Iris pigment epithelial cell (primary cell): Measurements from ENCODE around the gene VPS13A.
"Not testable (repeated sequence)": the region's sequence is repeated elsewhere in the genome, so short reads cannot be mapped to it uniquely, and the experiment has no call there.

Experiments
- DNase-seq: peaks from one replicate; pipeline ENCODE4 v3.0.0-alpha.2; 2011; ENCODE audit warnings: low read depth

Gene VPS13A

GRCh38 chr9:77424993-77425392 is 247.7 kb downstream of the VPS13A start:
- peak; percentile 49 for DNase-seq

GRCh38 chr9:77426712-77427111 is 249.4 kb downstream of the VPS13A start:
- no peak for DNase-seq

DNA sequence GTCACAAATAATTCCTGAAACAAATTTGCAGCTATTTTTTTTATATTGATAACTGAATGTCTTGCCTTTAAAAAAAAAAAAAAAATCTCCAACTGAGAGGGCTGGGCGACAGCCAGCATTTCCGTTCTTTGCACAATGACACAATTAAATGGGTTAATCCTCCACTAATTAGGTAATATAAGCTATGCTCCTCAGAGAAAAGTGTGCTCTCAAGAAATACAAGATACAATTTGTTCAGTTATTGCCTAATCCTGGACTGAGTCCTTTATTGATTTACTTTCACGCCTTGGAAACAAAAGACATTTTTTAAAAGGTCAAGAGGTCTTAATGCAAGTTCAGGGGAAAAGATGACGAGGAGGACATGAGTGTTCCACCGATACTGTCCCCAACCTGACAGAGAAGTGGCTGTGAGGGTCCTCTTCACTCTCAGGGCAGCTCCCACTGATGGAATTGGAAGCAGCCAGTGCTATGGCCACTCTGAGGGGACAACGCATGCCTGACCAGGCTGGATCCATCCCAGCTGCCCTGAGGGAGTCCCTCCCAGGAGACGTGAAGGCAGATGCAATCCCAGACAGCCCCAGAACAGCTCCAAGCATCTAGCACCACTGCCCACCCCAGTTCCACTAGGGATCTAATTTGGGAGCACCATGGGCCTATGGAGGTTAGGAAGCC is 250.1 kb downstream of the VPS13A start:
- DNase-seq = no peak

DNA sequence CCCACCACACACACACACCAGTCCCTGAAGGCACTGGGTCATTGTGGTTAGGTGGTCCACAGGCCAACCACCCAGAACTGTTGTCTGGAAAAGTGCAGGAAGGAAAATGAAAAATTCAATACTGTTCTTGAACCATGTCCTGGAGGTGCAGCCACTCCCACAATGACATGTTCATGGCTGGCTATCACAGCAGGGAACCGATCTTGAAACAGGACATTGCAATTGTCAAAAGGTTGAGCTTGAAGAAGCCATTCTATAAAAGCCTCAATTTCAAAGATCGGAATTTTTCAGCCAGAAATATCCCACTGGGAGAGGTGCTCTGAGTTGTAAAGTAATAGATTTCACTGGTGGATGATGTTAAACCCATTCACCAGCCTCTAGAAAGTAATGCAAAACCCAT is 252.6 kb downstream of the VPS13A start:
- no peak for DNase-seq

DNA sequence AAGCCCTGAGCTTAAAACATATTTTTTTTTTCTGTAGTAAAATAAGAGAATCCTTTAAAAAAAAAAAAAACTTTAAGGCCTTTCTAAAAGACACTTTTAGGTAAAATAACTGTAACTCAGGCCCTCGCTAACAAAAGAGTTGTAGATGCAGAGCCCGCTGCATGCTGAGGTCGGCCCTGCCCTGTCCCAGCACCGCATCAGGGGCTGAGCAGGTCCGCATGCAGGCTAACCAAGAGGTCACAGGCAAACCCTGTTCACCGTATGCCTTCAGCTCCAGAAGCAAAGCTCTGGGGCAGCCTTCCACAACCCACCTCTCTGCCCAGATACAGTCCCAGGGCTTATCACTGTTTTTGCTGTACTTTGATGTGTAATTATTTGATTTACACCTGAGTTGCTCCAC is 254.7 kb downstream of the VPS13A start:
- no peak for DNase-seq

DNA sequence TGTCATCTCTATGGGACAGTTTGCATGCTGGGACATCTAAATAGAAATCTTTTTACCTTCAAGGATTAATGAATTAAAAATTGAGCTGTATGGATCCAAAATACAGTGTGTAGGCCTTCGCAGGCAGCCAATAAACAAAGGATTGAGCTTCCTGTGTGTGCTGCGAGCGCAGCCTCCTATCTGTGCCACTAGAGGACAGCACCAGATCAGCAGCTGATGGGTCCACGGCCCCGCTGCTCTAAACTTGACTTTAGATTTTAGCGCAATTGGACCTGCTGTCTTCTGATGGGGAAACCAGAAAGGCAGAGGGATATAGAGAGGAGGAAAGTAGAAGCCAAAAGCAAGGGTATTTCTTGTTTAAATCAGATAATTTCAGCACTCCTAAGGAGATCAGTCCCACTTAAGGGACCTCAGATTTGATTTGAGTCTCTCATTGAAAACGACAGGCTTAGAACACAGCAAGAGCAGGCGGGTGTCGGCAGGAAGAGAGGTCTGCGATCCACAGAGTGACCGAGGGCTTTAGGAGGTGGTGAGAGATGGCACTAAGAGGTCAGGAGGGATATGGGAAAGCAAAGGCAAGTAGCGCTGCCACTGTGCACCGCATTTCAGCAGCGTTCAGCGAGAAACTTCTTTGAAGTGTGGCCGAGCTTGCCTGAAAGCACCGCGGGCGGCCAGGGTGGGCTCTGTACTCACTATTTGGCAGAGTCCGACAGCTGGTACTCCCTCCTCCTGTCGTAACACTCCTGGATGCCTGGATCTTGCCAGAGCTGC is 256.5 kb downstream of the VPS13A start:
- DNase-seq = peak; percentile 78

GRCh38 chr9:77435277-77435676 is 257.9 kb downstream of the VPS13A start:
- no peak for DNase-seq

GRCh38 chr9:77435688-77436087 is 258.4 kb downstream of the VPS13A start:
- peak; percentile 74 for DNase-seq

GRCh38 chr9:77438653-77439052 is 261.3 kb downstream of the VPS13A start:
- DNase-seq = no peak

DNA sequence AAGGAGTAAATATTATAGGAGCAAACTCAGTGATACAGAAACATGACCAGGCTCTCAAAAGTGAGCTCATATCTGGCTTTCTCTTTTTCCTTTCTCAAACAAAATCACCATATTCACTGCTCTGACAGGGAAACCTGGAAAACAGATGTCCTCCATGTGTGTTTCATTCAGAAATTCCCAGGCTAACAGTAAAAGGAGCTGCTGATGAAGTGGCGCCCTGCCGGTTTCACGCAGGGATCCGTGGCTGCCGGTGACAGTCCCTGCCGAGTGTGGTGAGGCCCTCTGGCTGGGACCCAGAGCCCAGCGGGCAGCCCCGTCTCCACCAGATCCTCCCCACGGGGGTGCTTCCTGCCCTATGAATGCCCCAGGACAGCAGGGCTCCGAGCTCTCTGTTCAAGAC is 262.7 kb downstream of the VPS13A start:
- peak; percentile 26 for DNase-seq

DNA sequence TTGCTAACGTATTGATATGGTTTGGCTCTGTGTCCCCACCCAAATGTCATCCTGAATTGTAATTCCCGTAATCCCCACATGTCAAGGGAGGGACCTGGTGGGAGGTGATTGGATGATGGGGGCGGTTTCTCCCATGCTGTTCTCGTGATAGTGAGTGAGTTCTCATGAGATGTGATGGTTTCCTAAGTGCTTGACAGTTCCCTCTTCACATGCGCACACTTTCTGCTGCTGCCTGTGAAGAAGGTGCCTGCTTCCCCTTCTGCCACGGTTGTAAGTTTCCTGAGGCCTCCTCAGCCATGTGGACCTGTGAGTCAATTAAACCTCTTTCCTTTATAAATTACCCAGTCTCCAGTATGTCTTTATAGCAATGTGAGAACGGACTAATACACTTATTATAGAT is 263.8 kb downstream of the VPS13A start:
- DNase-seq = not testable (repeated sequence)

- DNase-seq = no peak
Observed at GRCh38 chr9:77442436-77442835, 265.1 kb downstream of the VPS13A start.

DNA sequence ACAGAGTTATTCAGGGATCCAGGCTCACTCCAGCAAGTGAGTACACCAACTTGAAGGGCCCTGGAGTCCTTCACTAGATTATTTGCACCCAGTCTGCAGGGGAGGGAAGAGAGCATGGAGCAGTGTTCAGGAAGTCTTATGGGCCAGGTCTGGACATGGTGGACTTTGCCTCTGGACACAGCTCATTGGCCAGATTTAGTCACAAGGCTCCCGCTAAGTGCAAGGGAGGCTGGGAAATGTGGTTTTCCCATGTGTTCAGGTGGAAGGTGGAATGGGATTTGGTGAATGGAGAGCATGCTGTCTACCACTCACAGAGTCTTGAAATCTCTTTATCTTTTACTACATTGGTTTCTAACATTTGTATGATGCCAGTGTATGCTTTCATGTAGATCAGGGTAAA is 270.3 kb downstream of the VPS13A start:
- DNase-seq = no peak

- DNase-seq = peak; percentile 97
Observed at GRCh38 chr9:77449240-77450084, 272.1 kb downstream of the VPS13A start.

- no peak for DNase-seq
Observed at GRCh38 chr9:77450085-77450475, 272.7 kb downstream of the VPS13A start.

- no peak for DNase-seq
Observed at GRCh38 chr9:77451507-77451906, 274.2 kb downstream of the VPS13A start.

DNA sequence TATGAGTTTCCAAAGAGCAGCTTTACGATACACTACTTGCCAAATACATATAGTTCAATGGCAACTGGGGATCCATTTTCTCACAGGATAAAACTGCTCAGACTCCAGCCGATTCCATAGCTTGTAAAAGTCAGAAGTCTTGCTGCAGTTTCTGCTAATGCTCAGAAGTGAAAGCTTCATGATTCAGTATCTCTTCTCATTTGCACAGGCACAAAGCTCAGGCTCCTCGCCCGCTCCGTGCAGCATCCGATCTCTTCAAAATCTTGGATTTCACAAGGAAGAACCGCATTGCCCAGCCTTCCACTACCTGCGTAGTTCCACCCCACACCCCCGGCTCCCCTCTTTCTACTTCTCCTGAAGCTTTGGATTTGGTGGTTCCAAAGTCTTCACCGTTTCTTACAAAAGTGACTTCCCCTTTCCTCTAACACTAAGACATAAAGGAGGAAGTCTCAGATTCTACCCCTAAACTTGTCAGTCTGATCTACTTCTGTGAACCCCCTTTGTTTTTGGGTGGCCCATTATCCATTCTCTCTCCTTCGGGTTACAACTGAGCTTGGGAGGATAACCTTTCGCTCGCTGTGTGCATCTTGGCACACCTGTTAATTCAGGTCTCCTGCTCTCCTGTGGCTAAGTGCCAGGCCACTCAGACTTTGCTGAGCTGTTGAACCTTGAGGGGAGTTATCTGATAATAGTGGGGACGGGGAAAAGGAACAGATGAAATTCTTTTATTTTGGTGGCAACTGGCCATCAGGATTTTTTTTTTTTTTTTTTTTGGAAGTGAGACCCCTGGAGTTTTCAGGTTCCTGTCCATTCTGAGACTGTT is 276.7 kb downstream of the VPS13A start:
- DNase-seq = no peak

GRCh38 chr9:77454663-77455062 is 277.3 kb downstream of the VPS13A start:
- peak; percentile 74 for DNase-seq

DNA sequence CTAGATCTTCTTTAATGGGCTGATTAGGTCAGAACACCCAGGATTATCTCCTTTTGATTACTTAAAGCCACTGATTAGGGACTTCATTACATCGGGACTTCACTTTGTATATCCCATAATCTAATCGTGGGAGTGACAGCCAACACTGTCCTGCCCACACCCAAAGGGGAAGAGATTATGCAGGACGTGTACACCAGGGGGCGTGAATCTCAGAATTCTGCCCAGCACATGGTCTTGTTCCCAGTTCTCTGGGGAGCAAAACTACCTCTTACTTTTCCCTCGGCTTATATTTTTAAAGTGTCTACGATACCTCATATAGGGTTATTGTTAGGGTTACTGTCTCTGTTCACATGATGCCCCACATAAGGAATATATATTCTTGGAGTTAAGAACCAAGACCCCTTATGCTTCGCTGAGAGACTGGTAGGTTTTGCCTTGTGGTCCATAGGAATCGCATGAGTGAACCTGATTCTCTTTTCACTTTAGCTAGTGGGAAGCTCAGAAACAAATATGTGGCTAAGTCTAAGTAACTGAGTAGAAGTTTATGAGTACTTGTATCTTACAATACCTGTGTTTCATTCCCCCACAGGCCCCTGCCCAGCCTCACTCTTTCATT is 278.1 kb downstream of the VPS13A start:
- peak; percentile 39 for DNase-seq

DNA sequence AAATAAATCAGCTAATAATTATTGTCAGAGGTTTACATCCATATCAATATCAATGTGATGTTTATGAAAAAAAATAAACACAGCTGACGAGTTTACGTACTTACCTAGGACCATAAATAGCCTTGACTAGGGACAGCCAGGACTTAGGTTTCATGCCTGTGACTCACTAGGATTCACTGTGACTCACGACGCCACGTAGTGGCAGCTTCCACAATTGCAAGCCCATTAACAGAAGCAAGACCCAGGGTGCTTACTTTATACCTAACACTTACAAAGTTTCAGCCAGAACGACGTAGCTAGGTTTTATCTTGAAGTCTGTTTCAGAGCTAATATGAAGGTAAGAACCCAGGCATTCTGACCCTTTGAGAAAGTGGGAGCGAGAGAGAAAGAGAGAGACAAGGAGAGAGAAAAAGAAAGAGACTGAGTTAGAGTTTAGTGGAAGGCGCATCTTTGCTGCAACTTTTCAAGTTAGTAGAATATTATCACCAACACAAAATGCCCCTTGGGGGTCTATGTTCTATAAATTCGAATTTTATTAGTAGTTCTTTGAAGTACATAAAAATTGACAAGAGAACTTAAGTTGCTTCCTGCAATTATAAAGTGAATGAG is 279.6 kb downstream of the VPS13A start:
- DNase-seq = peak; percentile 92
